ENCODE results near the gene SIX3.

DNA sequence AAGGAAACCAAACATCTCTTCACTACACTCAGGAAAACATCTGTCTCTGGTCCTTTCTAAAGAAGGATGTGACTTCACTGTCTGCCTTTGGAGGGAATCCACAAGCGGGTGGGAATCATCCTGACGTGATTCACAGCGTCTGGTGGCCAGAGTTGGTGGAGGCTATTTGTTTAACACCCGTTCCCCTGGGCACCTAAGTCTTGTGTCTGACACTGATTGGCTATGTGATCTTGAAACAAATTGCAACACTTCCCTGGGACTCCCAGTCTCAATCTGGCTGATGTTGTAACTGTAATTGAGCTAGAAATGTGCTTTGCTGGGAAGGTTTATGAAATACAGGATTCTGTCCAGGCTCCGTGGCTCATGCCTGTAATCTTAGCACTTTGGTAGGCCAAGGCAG, 28.8 kb upstream of the SIX3 start:
- no peak for TF ChIP-seq POLR2AphosphoS5 (IDR thresholded peaks at IDR 0.05; ENCODE audit: low read depth, low read length)
- TF ChIP-seq POLR2A (IDR thresholded peaks at IDR 0.05; ENCODE audit: low read depth, low read length) = no peak
- no peak for TF ChIP-seq TAF1 (IDR thresholded peaks at IDR 0.05; ENCODE audit: borderline replicate concordance, low read depth, low read length)

Data from GM12892 (cell line).